NCI-H2171 treated with DMSO at 0.1 percent for 48 hours (cell line): ENCODE results near the gene SEBOX.

Source experiments
- DNase-seq: peaks from one replicate; lab custom pipeline; 2025; lab: John Stamatoyannopoulos, UW

SEBOX gene

DNA sequence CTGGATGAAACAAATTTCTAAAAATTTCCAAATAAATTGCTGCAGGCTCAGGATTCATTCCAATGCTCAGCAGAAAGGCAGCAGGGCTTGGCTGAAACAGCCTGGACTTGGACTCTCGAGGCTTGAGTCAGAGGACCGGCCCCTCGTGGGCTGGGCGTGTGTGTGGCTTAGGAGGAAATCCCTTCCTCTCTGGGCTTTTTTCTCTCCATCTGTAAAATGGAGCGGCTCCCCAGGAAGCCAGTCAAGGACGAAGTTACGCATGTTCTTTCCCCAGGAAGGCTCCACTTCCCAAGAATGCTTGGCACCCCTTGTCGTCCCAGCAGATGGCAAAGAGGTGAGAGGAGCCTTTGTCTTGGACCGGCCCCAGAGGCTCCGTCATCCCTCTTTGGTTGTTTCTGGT, 27.5 kb upstream of the SEBOX start:
- no peak for DNase-seq

DNA sequence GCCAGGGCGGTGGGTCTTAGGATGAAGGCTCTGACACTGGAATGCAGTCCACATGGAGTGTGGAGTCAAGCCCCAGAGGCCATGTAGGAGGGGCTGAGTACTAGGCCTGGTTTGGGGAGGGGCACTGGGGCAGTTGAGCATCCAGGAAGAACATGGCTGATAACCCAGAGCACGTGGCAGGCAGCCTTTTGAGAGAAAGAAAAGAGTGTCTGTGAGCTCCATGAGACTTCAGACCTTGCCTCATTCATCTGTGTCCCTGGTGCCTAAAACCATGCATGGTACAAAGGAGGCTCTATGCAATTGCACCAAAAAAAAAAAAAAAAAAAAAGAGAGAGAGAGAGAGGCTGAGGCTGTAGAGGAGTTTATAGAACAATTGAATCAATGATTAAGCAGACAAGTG, 26.4 kb upstream of the SEBOX start:
- no peak for DNase-seq

DNA sequence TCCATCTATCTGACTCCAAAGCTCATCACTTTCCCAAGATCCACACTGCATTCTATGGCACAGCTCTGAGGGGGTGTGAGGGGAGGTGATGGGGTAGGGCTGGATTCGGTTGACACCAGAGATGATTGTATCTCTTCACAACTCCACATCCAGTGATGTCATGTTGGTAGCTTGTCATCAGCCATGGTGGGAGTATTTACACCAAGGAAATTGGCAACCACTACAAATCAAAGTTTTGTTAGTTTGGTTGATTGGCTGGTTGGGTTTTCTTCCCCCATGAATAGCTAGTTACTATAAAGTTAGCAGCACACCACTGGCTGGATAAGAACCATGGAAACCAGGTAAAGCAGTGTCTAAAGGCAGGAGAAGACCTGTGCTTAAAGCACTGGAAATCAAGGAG, 26.0 kb upstream of the SEBOX start:
- no peak for DNase-seq

DNA sequence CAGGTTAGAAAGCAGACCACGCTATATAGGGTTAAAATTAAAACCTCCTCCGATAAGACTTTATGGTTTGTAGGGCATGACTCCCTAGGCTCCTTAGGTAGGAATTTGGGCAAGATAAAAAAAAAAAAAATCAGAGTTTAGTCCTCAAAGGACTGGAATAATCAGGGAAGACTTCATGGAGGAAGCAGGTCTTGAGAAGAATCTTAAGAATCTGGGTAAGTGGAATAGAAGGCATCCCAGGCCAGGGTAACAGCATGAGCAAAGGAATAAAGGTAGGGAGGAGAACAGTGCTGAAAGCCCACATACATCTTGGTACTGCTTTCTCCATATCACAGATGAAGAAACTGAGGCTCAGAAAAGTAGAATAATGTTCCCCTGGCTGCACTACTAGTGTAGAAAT, 25.6 kb upstream of the SEBOX start:
- no peak for DNase-seq

DNA sequence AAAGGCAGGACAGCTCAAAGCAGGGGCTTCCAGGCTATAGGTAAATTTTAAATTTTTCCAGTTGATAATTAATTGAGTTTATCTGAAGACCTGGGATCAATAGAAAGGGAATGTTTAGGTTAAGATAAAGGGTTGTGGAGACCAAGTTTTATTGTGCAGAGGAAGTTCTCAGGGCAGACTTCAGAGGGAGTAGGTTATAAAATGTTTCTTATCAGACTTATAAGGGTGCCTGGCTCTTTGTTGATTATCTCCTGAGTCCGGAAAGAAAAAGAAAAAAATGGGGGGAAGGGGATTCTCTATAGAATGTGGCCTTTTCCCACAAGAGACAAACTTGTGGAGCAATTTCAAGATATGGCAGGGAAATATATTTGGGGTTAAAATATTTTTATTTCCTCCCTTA, 25.1 kb upstream of the SEBOX start:
- DNase-seq = no peak

DNA sequence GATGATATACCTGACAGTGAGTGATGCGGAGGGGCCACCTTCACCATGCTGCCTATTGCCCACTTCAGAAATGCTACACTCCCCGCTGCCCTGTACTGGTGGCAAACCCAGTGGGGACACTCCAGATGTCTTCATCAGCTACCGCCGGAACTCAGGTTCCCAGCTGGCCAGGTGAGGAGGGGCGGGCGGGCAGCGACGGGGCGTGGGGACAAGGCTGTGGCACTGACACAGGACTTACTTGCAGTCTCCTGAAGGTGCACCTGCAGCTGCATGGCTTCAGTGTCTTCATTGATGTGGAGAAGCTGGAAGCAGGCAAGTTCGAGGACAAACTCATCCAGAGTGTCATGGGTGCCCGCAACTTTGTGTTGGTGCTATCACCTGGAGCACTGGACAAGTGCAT, 23.1 kb upstream of the SEBOX start:
- DNase-seq = no peak

DNA sequence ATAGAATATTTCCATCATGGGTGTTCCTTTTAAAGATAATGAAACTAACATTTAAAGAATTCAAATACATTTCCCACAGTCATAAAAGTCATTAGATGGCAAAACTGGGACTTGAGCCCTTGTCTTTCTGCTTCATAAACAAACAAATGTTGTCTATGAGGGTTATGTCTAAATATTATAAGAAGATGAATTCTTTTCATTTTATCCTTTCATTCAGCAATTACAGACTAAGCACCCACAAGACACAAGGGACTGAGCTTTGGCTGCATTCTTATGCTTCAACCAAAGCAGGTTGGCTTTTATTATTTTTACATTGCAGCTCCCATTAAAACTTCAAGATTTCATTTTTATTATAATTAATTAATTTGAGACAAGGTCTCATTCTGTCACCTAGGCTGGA, 21.4 kb upstream of the SEBOX start:
- no peak for DNase-seq

DNA sequence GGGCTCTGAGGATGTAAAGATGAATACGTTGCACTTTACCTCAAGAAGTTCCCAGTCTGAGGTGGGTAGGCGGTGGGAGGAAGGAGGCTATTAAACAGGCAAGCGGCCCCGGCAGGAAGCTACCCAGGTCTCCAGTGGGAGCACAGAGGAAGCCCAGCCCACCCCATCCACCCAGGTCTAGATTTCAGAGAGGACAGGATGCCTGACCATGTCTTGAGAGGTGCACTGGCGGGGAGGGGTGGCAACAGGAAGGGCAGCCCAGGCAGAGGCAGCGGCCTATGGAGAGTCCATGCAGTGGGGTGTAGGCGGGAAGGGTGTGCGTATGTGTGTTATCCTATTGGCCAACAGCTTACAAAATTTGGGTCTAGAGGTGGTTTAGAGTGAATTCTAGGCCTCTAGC, 20.4 kb upstream of the SEBOX start:
- DNase-seq = no peak

DNA sequence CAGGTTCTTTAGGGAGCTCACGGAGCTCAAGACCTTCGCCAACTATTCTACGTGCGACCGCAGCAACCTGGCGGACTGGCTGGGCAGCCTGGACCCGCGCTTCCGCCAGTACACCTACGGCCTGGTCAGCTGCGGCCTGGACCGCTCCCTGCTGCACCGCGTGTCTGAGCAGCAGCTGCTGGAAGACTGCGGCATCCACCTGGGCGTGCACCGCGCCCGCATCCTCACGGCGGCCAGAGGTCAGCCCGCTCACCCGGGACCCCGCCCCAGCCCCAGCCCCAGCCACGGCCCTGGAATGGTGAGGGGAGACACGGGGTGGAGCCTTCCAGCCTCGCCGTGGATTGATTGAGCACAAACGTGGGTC, 20.0 kb upstream of the SEBOX start:
- no peak for DNase-seq

DNA sequence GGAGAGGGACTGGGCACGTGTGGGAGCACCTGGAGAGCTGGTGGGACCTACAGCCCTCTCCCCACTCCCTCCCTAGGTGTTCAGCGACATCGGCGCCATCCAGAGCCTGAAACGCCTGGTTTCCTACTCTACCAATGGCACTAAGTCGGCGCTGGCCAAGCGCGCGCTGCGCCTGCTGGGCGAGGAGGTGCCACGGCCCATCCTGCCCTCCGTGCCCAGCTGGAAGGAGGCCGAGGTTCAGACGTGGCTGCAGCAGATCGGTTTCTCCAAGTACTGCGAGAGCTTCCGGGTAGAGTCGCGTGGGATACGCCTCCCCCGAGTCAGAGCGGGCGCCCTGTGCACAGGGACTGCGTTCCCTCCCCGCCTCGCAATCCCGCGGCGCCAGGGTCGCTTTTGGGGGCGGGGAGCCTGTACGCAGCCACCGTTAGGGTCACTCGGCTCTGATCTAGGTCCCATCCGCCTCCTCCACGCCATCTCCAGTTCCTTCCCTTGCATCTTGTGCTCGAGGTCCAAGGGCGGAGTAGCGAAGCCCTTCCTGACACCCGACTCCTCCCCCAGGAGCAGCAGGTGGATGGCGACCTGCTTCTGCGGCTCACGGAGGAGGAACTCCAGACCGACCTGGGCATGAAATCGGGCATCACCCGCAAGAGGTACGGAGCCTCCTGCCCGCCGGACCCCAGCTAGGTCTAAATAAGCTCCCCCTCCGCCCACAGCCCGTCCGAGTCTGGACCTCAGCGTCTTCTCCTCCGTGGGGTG, 19.5 kb upstream of the SEBOX start:
- no peak for DNase-seq

DNA sequence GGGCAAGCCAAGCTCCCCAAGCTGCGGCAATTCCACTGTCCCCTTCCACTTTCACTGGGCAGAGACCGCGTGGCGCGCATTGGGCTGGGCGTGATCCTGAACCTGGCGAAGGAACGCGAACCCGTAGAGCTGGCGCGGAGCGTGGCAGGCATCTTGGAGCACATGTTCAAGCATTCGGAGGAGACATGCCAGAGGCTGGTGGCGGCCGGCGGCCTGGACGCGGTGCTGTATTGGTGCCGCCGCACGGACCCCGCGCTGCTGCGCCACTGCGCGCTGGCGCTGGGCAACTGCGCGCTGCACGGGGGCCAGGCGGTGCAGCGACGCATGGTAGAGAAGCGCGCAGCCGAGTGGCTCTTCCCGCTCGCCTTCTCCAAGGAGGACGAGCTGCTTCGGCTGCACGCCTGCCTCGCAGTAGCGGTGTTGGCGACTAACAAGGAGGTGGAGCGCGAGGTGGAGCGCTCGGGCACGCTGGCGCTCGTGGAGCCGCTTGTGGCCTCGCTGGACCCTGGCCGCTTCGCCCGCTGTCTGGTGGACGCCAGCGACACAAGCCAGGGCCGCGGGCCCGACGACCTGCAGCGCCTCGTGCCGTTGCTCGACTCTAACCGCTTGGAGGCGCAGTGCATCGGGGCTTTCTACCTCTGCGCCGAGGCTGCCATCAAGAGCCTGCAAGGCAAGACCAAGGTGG, 16.3 kb upstream of the SEBOX start:
- no peak for DNase-seq

DNA sequence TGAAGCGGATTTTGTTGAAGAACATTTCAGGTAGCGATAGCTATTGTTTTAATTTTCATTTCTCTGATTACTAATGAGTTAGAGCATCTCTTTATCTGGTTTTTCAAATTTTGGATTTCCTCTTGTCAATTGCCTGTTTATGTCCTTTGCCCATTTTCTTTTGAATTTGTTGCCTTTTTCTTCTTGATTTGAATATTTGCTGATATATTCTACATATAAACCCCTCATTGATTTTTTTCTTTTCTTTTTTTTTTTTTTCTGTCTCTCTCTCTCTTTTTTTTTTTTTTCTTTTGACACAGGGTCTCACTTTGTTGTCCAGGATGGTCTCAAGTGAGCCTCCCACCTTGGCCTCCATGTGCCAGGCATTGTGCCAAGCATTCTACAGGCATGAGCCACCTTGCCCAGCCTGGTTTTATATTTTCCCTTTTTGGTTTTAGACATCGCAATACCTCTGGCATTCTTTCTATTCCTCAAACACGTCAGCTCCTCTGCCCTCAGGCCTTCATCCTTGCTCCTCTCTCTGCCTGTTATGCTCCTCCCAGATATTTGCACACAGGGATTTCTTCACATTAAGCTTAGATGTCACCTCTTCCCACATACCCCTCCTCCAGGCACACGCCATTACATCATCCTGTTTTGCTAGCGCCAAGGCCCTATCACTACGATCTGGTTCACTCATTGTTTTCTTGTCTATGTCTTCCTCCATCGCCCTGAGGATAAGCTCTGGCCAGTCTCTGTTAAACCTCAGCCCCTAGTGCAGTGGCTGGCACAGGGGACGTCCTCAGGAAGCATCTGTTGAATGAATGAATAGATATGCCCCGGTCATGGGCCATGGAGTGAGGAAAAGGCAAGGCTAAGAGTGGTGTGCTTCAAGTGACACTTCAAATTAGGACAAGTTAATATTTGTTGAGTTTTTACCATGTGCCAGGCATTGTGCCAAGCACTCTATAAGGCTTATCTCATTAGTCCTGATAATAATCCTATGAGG, 15.1 kb upstream of the SEBOX start:
- DNase-seq = no peak

DNA sequence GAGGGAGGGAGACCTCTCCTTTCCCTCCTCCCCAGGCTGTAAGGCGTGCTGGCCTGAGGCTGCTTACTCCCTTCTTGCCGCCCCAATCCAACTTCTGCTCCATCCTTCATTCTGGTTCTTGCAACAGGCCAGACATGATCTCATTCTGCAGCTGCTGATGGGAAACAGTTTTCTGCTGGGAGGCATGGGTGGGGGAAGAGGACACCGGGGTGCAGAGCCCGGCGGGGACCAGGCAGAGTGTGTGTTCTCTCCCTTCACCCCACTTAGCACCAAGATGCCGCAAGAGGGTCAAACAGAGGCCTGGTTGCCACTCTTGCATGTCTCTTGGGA, 7.9 kb upstream of the SEBOX start:
- no peak for DNase-seq

DNA sequence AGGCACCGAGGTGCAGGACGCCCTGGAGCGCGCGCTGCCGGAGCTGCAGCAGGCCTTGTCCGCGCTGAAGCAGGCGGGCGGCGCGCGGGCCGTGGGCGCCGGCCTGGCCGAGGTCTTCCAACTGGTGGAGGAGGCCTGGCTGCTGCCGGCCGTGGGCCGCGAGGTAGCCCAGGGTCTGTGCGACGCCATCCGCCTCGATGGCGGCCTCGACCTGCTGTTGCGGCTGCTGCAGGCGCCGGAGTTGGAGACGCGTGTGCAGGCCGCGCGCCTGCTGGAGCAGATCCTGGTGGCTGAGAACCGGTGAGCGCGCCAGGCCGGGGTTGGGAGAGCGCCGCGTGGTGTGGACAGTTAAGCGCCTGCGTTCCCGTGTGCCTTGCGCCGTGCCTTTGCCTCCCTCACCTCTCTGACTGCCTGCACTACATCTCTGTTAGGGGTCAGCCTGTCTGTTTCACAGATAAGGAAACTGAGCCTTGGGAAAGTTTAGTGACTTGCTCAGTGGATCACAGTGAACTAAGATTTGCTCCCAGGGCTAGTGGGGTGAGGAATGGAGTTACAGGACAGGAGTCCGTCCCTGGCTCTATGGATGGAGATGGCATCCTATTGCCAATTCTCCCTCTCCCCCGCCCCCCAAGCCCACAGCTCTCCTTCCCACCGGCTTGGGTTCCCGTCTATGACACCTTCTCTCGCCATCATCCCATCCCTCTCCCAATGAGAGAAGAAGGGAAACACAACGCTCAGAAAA, 7.4 kb upstream of the SEBOX start:
- peak; percentile 49 for DNase-seq

DNA sequence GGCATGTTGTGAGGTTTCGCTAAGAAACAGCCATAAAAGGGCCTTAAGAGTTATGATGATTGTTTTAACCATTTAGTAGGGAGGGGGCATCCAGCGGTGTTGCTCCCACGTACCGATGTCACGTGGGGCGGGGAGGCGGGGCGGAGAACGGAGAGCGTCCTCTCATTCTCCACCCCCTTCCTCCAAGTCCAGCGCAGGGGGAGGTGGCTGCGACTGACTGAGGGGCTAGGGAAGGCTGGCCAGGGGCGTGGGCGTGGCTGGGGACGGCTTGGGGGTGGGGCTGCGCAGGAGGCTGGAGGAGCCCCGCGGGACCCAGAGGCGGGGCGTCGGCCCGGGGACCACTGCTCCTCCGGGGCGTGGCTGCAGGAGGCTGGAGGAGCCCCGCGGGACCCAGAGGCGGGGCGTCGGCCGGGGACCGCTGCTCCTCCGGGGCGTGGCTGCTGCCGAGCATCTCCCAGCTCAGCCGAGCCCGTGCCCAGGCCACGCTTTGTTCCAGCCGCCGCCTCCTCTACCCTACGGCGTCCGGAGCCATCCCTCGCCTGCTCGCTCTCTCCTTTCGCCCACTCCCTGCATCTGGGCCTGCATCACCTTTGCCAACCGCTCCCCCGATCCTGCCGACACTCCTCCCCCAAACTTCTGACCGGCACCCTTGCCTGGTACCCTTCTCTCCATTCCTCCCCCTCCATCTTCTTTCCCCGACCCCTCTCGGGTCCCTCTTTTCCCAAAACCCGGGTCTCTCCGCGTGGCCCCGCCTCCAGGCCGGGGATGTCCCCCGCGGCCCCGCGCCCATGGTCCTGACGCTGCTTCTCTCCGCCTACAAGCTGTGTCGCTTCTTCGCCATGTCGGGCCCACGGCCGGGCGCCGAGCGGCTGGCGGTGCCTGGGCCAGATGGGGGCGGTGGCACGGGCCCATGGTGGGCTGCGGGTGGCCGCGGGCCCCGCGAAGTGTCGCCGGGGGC, 6.5 kb upstream of the SEBOX start, which contains the start of gene SARM1:
Gene SARM1, plus strand, starts transcription at position 450 of the 958 bp plus-strand sequence. Its CDS starts 339 bp downstream, at position 789.
- peak; percentile 90 for DNase-seq

DNA sequence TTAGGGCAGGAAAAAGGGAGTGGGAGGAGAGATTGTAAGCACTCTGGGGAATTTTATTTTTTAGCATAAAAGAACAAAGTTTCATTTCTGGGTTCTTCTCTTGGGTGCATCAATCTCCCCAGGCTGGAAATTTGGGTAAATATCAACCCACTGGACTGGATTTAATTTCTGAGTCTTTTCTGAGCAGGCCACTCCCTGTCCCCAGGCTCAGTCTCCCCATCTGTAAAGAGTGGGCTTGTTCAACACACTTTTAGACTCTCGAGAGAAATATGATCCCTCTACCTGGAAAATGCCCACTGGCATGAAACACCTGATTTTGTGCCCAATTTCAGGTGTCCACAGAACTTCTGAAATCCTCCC, 5.7 kb upstream of the SEBOX start:
- no peak for DNase-seq

DNA sequence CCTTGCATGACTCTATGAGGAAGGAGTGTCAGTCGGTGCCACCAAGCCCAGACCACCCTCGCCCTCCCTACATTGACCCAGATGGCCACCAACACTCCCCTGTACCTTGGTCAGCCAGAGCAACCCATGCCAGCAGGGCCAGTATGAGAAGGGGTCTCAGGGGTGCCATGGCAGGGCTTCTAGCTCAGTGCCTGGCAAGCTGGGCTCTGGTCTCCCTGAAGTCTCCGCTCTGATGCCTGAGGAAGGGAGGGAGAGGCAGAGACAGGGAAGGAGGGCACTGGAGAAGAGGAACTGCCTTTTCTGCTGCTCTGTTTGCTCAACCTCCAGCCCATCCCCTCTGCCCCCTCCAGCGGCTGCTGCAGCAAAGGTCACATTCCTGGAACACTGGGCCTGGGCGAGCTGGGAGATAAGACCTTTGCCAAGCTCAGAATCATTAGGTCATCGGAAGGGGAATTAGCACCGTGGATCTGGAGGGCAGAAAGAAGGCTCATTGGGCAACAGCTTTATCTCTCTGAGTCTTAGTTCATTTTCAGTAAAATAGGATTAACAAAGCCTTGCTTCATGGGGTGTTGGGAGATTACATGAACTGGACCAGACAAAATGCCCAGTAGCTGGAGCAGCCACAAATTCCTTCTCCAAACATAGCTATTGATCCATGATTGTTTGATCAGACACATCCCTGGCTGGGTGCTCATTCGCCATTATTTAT, 5.2 kb upstream of the SEBOX start, which contains the start of gene VTN:
Gene VTN, minus strand, starts transcription at position 273 of the 709 bp plus-strand sequence. Its CDS starts 104 bp downstream, at position 169.
- DNase-seq = no peak

DNA sequence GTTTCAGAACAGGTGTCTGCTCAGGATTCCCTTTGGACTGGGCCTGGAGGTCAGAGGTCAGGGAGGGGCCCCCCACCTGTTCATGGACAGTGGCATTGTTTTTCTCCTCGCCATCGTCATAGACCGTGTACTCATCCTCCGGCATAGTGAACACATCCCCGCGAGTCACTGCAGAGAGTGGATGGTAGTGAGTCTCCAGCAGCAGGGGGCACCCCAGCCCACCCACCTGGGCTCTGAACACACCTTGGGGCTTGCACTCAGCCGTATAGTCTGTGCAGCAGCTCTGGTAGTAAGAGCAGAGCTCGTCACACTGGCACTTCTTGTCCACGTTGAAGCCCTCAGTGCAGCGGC, 4.7 kb upstream of the SEBOX start:
- no peak for DNase-seq

DNA sequence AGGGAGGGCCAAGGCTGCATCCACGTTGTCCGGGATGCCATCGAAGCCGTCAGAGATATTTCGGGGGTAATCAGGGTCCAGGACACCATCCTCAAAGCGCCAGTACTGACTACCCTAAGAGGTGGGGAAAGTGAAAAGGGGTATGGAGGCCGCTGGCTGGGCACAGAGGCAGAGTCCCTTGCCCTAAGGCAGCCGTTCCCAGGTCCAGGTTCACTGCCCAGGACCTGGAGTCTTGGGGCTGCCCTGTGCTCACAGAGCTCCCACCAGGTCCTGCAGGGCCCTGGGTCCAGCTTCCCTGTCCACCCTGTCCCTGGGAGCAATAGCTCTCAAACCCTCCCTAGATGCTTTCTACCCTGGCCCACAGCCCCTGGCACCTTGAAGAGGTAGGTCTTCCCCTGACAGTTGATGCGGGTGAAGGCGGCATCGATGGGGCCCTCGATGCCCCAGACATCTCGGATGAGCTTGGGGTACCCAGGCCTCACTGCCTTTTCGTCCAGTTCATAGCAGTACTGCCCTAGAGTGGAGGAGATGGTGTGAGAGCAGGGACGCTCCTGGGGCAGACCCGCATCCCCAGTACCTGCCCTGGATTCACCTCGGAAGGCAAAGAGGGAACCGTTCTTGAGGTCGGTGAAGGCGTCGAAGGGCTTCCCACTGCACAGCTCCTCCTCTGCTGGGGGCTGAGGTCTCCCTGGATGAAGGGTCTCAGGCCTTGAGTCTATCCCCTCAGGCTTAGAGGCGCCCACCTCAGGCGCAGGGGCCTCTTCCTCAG, 4.1 kb upstream of the SEBOX start:
- DNase-seq = no peak
